Right lobe of liver (tissue), 6 donors: Measurements from ENCODE around the gene SH3RF3. TPM values are rescaled to one million over a fixed set of nuclear protein-coding genes. Genes with fewer than 3 reads are reported as not detected.

Source experiments
- ATAC-seq, 4 donors: fragments of 200-7000 bp; cut with Tn5 transposase; one replicate each; pipeline ENCODE4 v1.9.1; 2020; ENCODE audit warnings: mild to moderate bottlenecking in 4 of 4, moderate library complexity in 4 of 4
- DNase-seq, 3 donors: peaks; one replicate each; pipeline ENCODE4 v3.0.0-alpha.2; 2020
- H3K27ac ChIP-seq, 3 donors: fragments of 200-600 bp; one replicate each; pipeline ENCODE4 v1.8.0; 2022
- H3K27me3 ChIP-seq, 2 donors: fragments of 200-600 bp; one replicate each; pipeline ENCODE4 v1.8.0; 2022
- H3K36me3 ChIP-seq, 4 donors: fragments of 200-600 bp; sonication (generic) in 1 of 4; one replicate each; pipeline versions ENCODE4 v1.5.1 to v1.8.0; 2017 to 2022; ENCODE audit warnings: control low read depth in 1 of 4
- H3K4me1 ChIP-seq, 4 donors: fragments of 200-600 bp; sonication (generic) in 1 of 4; one replicate each; pipeline versions ENCODE4 v1.5.1 to v1.8.0; 2017 to 2022; ENCODE audit warnings: control low read depth in 1 of 4
- H3K4me3 ChIP-seq, 3 donors: fragments of 200-600 bp; one replicate each; pipeline ENCODE4 v1.8.0; 2022
- H3K9me3 ChIP-seq, 4 donors: fragments of 200-600 bp; sonication (generic) in 1 of 4; one replicate each; pipeline versions ENCODE4 v1.5.1 to v1.8.0; 2017 to 2022; ENCODE audit warnings: control low read depth in 1 of 4
- CTCF ChIP-seq, 4 donors: fragments of 200-600 bp in 3 of 4; fragments of 450-650 bp in 1 of 4; IDR thresholded peaks; one replicate each; pipeline versions ENCODE4 v1.5.1 to v1.8.0; 2016 to 2022; ENCODE audit warnings: antibody characterized with exemption in 4 of 4, mild to moderate bottlenecking in 2 of 4
- POLR2A ChIP-seq: fragments of 450-650 bp; IDR thresholded peaks from one replicate; pipeline ENCODE4 v1.6.1; 2017; ENCODE audit warnings: antibody characterized with exemption, mild to moderate bottlenecking
- WGBS: methylation state at CpG from one replicate; pipeline ENCODE4 v1.1.6; 2018; ENCODE audit warnings: low coverage, low lambda C conversion rate; ENCODE audit not compliant: insufficient coverage; ENCODE audit errors: missing lambda C conversion rate; 5-methylcytosine and 5-hydroxymethylcytosine counted together
- intact Hi-C, 2 donors: fragments of 100-400 bp; cut with DNase I; formaldehyde crosslinking; loops; one replicate each; pipeline versions ENCODE4 v1.11.2 to v1.14.1; 2022
- total RNA-seq, 6 experiments: library from RNA; depleted of rRNA in 2 of 6; stranded (reverse); fragments of >200 nt in 2 of 6; fragmentation: NEBNext Ultra II Directional in 3 of 6; extraction: Animal tissue kit (Norgen Biotek cat#: 25700) in 3 of 6; gene quantifications; one replicate each; pipeline versions ENCODE4 v1.1.0 to v1.2.4, GENCODE V29; 2016 to 2023
- donor health status: DM: no; HTN: yes; CAD: no.
- donor health status: DM: no; HTN: no; CAD: no.
- donor health status: DM: no; HTN: no; CAD: no.
- donor health status: DM: no; HTN: yes; CAD: no.
- donor health status: DM: no; HTN: yes; CAD: no.

Gene SH3RF3
- total RNA-seq, 6 experiments from 2014 or later: 0.68 to 1.6 (median 1.2) TPM

- H3K27ac ChIP-seq: peak overlapping the region in 2 of 3 donors; percentile 40 to 47
- H3K4me3 ChIP-seq: no peak overlapping the region
- H3K9me3 ChIP-seq: no peaks in the 10 kb centered on the region
- H3K36me3 ChIP-seq: no peaks in the 10 kb centered on the region
- H3K27me3 ChIP-seq: no peaks in the 10 kb centered on the region
- DNase-seq: peak in 1 of 3 donors; percentile 35
- no peak for TF ChIP-seq CTCF (IDR thresholded peaks at IDR 0.05)
- no peak for TF ChIP-seq POLR2A
- intact Hi-C loops: no loop called here
- no peaks in the 10 kb centered on the region for H3K4me1 ChIP-seq
- WGBS: 48% methylated on average over 10 of the region's 36 CpGs
- ATAC-seq: peak; percentile 62 to 83 (median 72)
Measured at GRCh38 chr2:109171444-109172334, 42.7 kb downstream of the SH3RF3 start.

DNA sequence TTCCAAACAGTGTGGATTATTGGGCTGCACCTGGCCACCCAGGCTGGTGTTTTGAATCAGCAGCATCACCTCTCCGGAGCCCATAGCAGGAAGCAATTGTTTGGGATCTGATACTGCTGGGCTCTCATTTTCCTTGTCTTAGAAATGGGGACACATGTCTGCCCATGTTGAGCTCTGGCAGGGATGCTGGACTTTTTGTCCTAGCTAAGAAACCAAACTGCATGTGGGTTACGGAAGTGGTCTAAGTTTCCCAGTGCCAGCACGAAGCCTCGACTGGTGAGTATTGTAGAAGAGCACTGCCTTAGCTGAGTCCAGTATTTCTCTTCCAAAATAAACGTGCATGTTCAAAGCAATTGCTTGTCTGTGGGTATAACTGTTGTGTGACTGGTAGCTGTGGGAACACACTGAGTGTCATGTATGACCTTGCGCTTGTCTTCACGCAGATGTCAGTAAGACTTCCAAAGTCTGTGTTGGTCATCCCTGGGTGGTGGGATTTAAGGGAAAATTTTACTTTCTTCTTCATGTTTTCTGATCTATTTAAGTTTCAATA is 43.6 kb downstream of the SH3RF3 start:
- Histone ChIP-seq H3K27ac (peak overlapping the region in 2 of 3 donors; percentile 32 to 40), H3K4me1 (no peaks in the 10 kb centered on the region), H3K27me3 (no peaks in the 10 kb centered on the region), H3K36me3 (no peaks in the 10 kb centered on the region), H3K4me3 (no peak overlapping the region), H3K9me3 (no peaks in the 10 kb centered on the region)
- intact Hi-C loops: no loop called here
- TF ChIP-seq CTCF (IDR thresholded peaks at IDR 0.05) (no peak), POLR2A (no peak)
- 53% methylated on average over 7 of the region's 7 CpGs for WGBS
- no peak for DNase-seq
- ATAC-seq: no peak

- no peaks in the 10 kb centered on the region for H3K27me3 ChIP-seq
- no peaks in the 10 kb centered on the region for H3K36me3 ChIP-seq
- no peaks in the 10 kb centered on the region for H3K9me3 ChIP-seq
- H3K4me3 ChIP-seq: no peak overlapping the region
- peak overlapping the region in 2 of 3 donors; percentile 32 to 44 for H3K27ac ChIP-seq
- TF ChIP-seq CTCF (IDR thresholded peaks at IDR 0.05) (no peak), POLR2A (no peak)
- ATAC-seq (peak; percentile 36 to 54 (median 49)), DNase-seq (peak in 1 of 3 donors; percentile 44)
- H3K4me1 ChIP-seq: no peaks in the 10 kb centered on the region
- 67% methylated on average over 11 of the region's 19 CpGs for WGBS
- intact Hi-C loops: no loop called here
Measured at GRCh38 chr2:109173311-109174171, 44.5 kb downstream of the SH3RF3 start.

DNA sequence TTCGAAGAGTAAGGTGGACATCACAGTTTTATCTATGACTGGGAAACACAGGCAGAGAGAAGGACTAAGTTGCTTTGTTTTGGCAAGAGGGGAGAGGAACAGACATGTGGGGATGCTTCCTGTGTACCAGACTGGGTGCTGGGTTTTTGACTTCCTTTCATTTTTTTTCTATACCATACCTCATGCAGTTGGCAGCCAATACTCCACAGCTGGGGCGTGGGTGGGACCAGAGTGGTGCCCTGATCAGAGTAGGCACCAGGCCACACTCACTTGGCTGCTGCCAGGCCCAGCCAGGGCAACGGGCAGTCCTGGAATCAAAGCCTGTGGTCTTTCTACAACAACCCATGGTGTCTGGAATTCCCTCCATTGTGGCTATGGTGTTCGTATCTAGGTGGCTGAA is 45.2 kb downstream of the SH3RF3 start:
- DNase-seq (no peak), ATAC-seq (no peak)
- Histone ChIP-seq H3K36me3 (no peaks in the 10 kb centered on the region), H3K27ac (peak overlapping the region in 2 of 3 donors; percentile 32 to 44), H3K4me1 (no peaks in the 10 kb centered on the region), H3K27me3 (no peaks in the 10 kb centered on the region), H3K9me3 (no peaks in the 10 kb centered on the region), H3K4me3 (no peak overlapping the region)
- 73% methylated on average over 3 of the region's 4 CpGs for WGBS
- intact Hi-C loops: no loop called here
- TF ChIP-seq CTCF (IDR thresholded peaks at IDR 0.05) (no peak), POLR2A (no peak)
